HG02885 (cell line): ENCODE results near the gene ITPKB.
"Not testable (repeated sequence)": the region's sequence is repeated elsewhere in the genome, so short reads cannot be mapped to it uniquely, and the experiment has no call there.

Experiments used
- ATAC-seq: cut with Tn5 transposase; IDR thresholded peaks from one replicate; pipeline ENCODE4 v1.9.1; 2021; ENCODE audit warnings: mild to moderate bottlenecking; ENCODE audit not compliant: unreplicated experiment, poor library complexity

ITPKB gene

GRCh38 chr1:226732856-226733291, 6.2 kb downstream of the ITPKB start:
- ATAC-seq: no peak

DNA sequence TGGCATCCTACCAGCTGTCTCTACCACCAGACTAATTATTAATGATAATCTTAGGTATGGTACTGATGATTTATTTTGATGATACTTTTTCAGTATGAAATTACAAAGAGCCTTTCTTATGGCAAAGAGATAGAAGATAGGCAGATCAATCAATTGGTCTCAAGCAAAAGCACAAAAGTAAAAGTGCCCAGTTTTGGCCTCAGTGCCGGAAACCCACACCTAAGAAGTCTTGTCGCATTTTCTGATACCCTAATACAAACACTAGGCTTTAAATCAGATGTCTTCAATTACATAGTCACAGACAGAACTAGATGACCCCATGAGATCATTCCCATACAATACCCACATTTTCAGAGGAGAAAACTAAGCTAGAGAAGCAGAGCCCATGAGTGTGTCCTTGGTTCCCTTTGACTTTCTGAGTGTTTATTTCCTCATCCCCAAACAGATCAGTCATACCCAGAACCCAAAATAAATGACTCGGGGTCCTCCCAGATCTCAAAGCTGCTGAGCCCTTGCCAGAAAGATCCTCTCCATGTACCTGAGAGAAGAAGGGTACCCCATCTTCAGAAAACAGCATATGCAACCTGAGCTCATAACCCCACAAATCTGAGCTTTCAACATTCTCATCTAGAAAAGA, 7.7 kb downstream of the ITPKB start:
- no peak for ATAC-seq

DNA sequence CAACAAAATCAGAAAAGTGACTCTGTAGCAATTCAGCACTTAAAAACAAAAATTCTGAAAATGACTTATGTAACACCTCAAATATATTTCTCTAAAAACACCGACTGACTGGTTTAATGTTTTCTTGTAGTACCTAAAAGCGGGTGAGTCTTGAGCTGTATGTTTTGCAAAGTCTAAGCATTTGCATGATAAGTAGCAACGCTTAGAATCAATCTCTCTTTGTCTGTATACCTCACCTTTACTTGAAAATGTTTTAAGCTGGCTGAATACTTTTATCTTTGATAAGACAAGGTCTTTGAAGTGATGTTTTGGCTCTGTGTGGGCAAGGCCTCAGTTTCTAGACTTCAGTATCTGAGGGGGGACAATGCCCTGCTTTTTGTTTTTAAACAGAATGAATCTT, 8.2 kb downstream of the ITPKB start:
- ATAC-seq: no peak

DNA sequence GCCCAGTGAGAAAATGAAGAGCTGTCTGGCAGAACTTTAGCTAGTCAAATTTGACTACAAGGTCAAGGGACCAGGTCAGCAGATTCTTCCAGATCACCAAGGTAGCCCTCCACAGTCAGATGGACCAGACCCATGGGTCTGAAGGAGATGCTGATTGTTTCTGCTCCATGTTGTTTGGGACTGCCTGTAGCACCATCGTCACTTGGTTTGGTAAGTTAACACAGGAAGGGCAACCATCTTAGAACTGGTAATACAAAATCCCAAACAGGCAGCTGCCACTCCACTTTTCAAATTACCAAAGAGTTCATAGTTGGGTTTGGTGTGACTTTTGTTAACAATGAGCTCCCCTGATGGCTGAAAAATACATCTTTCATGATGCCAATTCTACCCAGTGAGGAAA, 9.0 kb downstream of the ITPKB start:
- ATAC-seq: no peak

GRCh38 chr1:226728448-226728847, 10.6 kb downstream of the ITPKB start:
- no peak for ATAC-seq

DNA sequence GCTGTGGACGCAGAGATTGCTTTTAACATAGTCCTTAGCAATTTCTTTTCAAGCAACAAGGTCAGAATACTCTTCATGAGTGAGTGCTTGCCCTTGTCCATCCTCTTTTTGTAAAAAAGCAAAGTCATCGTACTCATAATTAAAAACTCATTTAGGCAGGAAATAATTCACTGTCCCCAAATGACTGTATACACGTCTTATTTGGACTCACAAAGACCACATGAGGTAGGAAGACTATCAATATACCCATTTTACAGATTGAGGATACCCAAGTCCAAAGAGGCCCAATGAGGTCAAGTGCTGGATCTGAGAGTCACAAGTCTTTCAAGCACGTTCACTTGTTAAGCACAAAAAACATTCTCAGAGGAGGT, 13.2 kb downstream of the ITPKB start:
- ATAC-seq: no peak

DNA sequence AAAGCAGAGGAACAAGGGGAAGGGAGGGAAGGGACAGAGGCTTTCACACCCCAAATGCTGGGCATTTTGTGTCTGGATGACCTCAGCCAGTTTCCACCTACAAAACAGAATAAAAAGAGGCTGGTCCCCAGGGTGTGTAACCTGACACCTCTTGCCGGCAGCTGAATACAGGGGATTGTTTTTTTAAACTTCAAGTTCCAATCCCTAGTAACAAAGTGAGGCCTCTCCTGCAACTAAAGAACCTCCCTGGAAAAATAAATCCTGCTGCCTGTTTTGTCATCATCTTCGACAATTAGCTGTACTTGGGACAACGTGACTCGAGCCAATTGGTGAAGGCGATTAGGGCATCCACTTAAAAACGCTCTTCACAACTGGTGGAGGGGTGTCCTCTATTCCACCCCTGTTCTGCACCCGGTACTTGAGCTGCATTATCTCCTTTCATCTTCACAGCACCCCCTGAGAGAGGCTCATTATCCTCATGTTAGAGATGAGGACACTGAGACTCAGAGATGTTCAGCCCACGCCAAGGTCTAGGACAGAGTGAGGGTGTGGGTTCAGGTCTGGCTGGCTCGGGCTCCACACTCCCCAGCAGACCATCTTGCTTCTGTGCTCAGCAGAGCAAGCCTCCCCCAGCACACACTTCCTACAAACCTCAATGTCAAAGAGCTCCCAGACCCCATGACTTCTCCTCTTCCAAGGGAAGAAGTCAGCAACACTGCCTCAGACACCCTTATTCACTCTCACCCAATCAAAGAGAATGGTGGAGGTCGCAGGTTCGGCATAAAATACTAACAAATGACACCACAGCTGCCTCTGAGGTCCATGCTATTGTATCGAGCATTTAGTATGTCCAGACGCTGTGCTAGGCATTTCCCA, 15.2 kb downstream of the ITPKB start:
- no peak for ATAC-seq

- no peak for ATAC-seq
Measured at GRCh38 chr1:226722901-226723656, 16.0 kb downstream of the ITPKB start.

GRCh38 chr1:226722240-226722900, 16.7 kb downstream of the ITPKB start:
- no peak for ATAC-seq

GRCh38 chr1:226720574-226720973, 18.5 kb downstream of the ITPKB start:
- ATAC-seq: not testable (repeated sequence)

GRCh38 chr1:226719596-226720387, 19.3 kb downstream of the ITPKB start:
- ATAC-seq: no peak

GRCh38 chr1:226717256-226717909, 21.7 kb downstream of the ITPKB start:
- no peak for ATAC-seq

- no peak for ATAC-seq
Measured at GRCh38 chr1:226716577-226716976, 22.5 kb downstream of the ITPKB start.

GRCh38 chr1:226714148-226714547, 24.9 kb downstream of the ITPKB start:
- no peak for ATAC-seq

DNA sequence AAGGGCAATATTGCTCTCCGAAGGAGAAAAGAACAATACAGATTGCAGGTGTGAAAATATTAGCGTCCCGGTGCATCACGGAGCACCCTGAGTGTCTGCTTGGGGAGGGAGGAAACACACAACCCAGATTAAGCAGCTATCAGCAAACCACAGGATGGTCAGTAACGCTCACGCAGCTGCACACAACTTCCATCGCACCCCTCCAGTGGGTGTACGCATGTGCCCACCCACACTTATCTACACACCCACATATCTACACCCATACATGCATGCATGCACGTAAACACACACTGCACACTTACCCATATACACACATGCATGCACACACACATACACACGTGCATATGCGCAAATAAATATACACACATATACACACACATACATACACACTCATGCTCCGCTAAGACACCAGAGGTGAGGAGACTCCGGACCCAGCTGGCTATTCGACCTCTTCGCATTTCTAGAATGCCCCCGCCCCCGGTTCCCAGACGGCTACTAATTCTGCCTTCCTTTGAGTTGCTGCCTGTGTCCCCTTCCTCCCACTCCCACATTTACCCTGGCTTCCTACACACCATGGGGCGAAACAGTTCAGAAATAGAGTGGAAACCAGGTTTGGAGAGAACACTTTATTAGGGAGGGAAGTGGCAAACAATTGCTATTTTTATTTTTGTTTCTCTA, 26.2 kb downstream of the ITPKB start:
- peak; percentile 35 for ATAC-seq

DNA sequence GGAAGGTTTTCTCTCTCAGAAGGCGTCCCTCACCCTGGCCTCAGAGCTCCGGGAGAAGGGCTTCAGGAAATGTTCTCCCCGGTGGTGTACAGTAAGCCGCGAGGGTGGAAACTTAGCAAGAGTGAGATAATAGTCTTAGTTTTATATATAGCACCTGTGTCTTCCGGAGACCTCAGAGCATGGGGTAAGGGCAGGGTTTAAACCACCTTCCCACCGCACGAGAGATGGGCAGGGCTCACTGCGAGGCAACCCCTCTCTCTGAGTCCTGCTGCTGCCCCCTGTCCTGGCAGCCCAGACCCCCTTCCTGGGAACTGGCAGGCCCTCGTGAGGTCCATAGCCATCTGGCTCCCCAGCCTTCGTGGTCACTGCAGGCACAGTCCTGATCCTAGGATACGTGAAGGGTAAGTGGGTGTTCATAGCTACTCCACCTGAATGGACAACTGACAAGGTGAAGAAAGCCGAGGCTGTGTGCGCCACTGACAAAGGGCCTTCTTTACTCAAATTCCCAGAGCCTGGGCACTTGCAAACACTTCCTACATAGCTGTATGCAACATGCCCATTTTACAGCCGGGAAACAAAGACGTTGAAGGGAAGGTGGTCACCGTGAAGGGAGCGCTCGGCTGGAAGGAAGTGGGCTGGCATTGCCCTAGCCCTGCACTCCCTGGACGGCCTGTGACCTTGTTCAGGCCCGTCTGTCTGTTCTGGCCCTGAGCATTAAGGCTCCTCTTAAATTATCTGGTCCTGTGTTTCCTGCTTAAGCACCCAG, 26.9 kb downstream of the ITPKB start:
- peak; percentile 89 for ATAC-seq

DNA sequence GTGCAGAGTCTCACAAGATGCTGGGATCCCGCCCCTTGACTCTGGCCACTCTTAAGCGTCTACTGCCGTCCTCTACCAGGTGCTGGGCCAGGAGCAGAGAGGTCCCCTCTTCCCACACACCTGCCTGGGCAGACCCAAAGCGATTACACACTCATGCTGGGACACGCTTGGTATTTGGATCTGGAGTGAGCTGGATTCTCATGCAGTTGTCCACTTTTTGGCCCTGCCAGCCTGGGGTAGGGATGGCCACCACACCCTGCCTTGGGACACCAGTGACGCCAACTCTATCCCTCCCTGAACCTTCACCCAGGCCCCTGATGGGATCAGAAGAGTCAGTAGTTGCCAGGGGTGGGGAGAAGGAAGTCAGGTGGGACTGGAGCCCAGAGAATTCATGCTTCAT, 28.6 kb downstream of the ITPKB start:
- no peak for ATAC-seq

GRCh38 chr1:226709953-226710352, 29.1 kb downstream of the ITPKB start:
- ATAC-seq: no peak
